Testis (tissue), 3 donors: Measurements from ENCODE around the gene FAM13C. TPM values are rescaled to one million over a fixed set of nuclear protein-coding genes. Genes with fewer than 3 reads are reported as not detected.
A peak's percentile ranks its signal among the peaks of the same experiment; 100 is the strongest.

Source experiments
- DNase-seq: peaks from one replicate; pipeline ENCODE4 v3.0.0-alpha.2; 2019
- H3K27ac ChIP-seq, 2 donors: fragments of 200-600 bp; sonication (generic); one replicate each; pipeline ENCODE4 v1.5.1; 2019
- H3K27me3 ChIP-seq: fragments of 200-600 bp; sonication (generic); one replicate; pipeline ENCODE4 v1.5.1; 2019
- H3K36me3 ChIP-seq: fragments of 200-600 bp; sonication (generic); one replicate; pipeline ENCODE4 v1.5.1; 2017; ENCODE audit warnings: low read depth; ENCODE audit errors: missing control alignments
- H3K4me1 ChIP-seq: fragments of 200-600 bp; sonication (generic); one replicate; pipeline ENCODE4 v1.5.1; 2019
- H3K4me3 ChIP-seq, 2 donors: fragments of 200-600 bp; sonication (generic); one replicate each; pipeline ENCODE4 v1.5.1; 2017 to 2019
- H3K9me3 ChIP-seq: fragments of 200-600 bp; sonication (generic); one replicate; pipeline ENCODE4 v1.5.1; 2017
- POLR2A ChIP-seq: fragments of 450-650 bp; IDR thresholded peaks from one replicate; pipeline ENCODE4 v1.6.1; 2017; ENCODE audit warnings: antibody characterized with exemption, mild to moderate bottlenecking, moderate library complexity
- WGBS, 2 donors: methylation state at CpG; one replicate each; pipeline ENCODE4 v1.1.5; 2018; 5-methylcytosine and 5-hydroxymethylcytosine counted together
- intact Hi-C: fragments of 100-400 bp; cut with DNase I; formaldehyde crosslinking; loops from one replicate; pipeline ENCODE4 v1.15.1; 2023; ENCODE audit warnings: low total_unique reads
- polyA plus RNA-seq: library from polyadenylated mRNA; stranded (reverse); fragments of 350-450 nt; fragmentation: Illumina TruSeq; extraction: RNeasy Lipid Tissue Mini Kit (QIAGEN cat#74804); gene quantifications from one replicate; pipeline ENCODE4 v1.2.3, GENCODE V29; 2014; ENCODE audit warnings: low read depth, low replicate concordance; ENCODE audit not compliant: insufficient read depth
- total RNA-seq, 2 donors: library from RNA; depleted of rRNA; stranded (reverse); fragments of >200 nt; gene quantifications; one replicate each; pipeline ENCODE4 v1.2.3, GENCODE V29; 2016
- TF ChIP-seq, protein P1 (sequence below), 3 experiments: fragments of 450-650 bp in 2 of 3; fragments of 200-600 bp in 1 of 3; sonication (generic) in 1 of 3; IDR thresholded peaks; one replicate each; pipeline ENCODE4 v1.5.1; 2016 to 2019; ENCODE audit warnings: antibody characterized with exemption in 3 of 3, mild to moderate bottlenecking in 2 of 3, moderate library complexity in 1 of 3

Gene FAM13C
- total and polyA plus RNA-seq, 3 donors from 2014 or later = 12.9 to 50.9 (median 38.5) TPM

DNA sequence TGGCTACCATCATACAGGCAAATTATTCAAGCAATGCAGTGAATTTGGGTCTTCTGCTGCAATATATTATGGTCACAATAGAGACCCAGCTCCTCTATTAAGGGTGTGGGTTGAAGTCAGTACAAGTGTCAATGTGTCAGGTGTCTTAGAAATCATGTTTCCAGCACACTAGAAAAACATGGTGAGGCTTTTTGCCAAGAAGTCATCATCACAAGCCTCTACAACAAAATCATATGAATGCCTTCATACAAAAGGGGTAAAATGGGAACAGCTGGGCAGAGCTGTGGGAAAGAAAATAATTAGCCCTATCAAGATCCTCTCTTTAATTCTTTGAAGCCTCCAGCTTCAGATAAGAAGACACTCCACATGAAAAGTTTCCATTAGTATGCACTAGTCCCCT lies 37.2 kb downstream of the FAM13C start:
- H3K9me3 ChIP-seq = no peaks in the 10 kb centered on the region
- H3K36me3 ChIP-seq = no peaks in the 10 kb centered on the region
- H3K4me3 ChIP-seq = no peak overlapping the region
- no peak overlapping the region for H3K27ac ChIP-seq
- H3K4me1 ChIP-seq = peaks cover 37% of the 10 kb centered on the region
- no peak for DNase-seq
- TF ChIP-seq, protein P1, sequence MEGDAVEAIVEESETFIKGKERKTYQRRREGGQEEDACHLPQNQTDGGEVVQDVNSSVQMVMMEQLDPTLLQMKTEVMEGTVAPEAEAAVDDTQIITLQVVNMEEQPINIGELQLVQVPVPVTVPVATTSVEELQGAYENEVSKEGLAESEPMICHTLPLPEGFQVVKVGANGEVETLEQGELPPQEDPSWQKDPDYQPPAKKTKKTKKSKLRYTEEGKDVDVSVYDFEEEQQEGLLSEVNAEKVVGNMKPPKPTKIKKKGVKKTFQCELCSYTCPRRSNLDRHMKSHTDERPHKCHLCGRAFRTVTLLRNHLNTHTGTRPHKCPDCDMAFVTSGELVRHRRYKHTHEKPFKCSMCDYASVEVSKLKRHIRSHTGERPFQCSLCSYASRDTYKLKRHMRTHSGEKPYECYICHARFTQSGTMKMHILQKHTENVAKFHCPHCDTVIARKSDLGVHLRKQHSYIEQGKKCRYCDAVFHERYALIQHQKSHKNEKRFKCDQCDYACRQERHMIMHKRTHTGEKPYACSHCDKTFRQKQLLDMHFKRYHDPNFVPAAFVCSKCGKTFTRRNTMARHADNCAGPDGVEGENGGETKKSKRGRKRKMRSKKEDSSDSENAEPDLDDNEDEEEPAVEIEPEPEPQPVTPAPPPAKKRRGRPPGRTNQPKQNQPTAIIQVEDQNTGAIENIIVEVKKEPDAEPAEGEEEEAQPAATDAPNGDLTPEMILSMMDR (IDR thresholded peaks at IDR 0.05) = no peak
- no peak for TF ChIP-seq POLR2A
- intact Hi-C loops = no loop called here
- no peaks in the 10 kb centered on the region for H3K27me3 ChIP-seq

- no peak for DNase-seq
- H3K9me3 ChIP-seq = no peaks in the 10 kb centered on the region
- no peak overlapping the region for H3K27ac ChIP-seq
- no peak for TF ChIP-seq POLR2A
- TF ChIP-seq, protein P1 (IDR thresholded peaks at IDR 0.05) = no peak
- H3K4me1 ChIP-seq = peaks cover 39% of the 10 kb centered on the region
- H3K4me3 ChIP-seq = no peak overlapping the region
- intact Hi-C loops = no loop called here
- no peaks in the 10 kb centered on the region for H3K27me3 ChIP-seq
- H3K36me3 ChIP-seq = no peaks in the 10 kb centered on the region
Measured at GRCh38 chr10:59324597-59324996, 37.8 kb downstream of the FAM13C start.

- DNase-seq = no peak
- peaks cover 39% of the 10 kb centered on the region for H3K4me1 ChIP-seq
- H3K36me3 ChIP-seq = no peaks in the 10 kb centered on the region
- H3K4me3 ChIP-seq = no peak overlapping the region
- TF ChIP-seq, protein P1 (IDR thresholded peaks at IDR 0.05) = no peak
- no peak for TF ChIP-seq POLR2A
- WGBS, 2 donors = 43 to 62% methylated on average over 2 of the region's 2 CpGs
- peak overlapping the region; percentile 35 to 70 for H3K27ac ChIP-seq
- H3K9me3 ChIP-seq = no peaks in the 10 kb centered on the region
- intact Hi-C loops = no loop called here
- no peaks in the 10 kb centered on the region for H3K27me3 ChIP-seq
Measured at GRCh38 chr10:59323831-59324401, 38.4 kb downstream of the FAM13C start.

DNA sequence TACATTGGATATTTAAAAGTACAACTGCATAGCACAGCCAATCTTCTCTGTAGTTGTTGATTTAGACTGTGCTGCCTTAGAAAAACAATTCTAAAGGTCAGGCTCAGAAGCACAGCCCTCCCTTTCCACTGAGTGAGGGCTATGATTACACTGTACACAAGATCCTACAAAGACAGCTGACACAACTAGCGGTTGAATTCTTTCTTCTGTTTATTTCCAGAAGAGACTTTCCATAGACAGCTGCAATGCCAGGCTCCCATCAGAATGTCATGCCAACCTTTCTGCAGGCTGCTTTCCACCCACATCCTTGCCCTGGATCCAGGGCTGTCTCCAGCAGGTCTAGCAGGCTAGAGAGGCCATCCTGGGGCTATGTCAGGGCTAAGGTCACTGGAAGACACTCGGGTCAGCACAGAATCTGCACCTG lies 39.3 kb downstream of the FAM13C start:
- Histone ChIP-seq H3K36me3 (no peaks in the 10 kb centered on the region), H3K27ac (peak overlapping the region in 1 of 2 donors; percentile 70), H3K27me3 (no peaks in the 10 kb centered on the region), H3K4me1 (peaks cover 42% of the 10 kb centered on the region), H3K9me3 (no peaks in the 10 kb centered on the region), H3K4me3 (no peak overlapping the region)
- 43 to 45% methylated on average over 2 of the region's 2 CpGs for WGBS, 2 donors
- TF ChIP-seq POLR2A = no peak
- TF ChIP-seq, protein P1 (IDR thresholded peaks at IDR 0.05) = no peak
- DNase-seq = no peak
- intact Hi-C loops = no loop called here

DNA sequence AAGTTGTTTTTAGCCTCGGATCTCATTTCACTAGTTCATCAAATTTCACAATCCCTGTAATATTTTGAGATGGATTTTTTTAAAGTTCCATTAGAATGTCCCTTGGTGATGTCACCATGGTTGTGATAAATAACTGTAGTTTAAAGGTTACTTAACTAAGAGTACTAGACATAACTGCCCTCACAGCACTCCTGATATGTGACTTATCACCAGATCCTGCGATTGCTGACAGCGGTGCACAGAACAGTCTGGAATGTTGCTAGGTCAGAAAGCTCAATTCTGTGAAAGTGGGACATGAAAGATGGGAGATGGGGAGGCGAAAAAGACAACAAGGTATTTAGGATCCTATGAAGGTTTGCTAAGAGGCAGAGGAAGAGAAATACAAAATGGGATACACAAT lies 40.2 kb downstream of the FAM13C start:
- intact Hi-C loops = no loop called here
- no peaks in the 10 kb centered on the region for H3K27me3 ChIP-seq
- DNase-seq = no peak
- H3K27ac ChIP-seq = peak overlapping the region; percentile 34 to 70
- no peaks in the 10 kb centered on the region for H3K36me3 ChIP-seq
- no peaks in the 10 kb centered on the region for H3K9me3 ChIP-seq
- 72 to 81% methylated on average over 4 of the region's 4 CpGs for WGBS, 2 donors
- no peak for TF ChIP-seq POLR2A
- TF ChIP-seq, protein P1 (IDR thresholded peaks at IDR 0.05) = no peak
- no peak overlapping the region for H3K4me3 ChIP-seq
- H3K4me1 ChIP-seq = peaks cover 44% of the 10 kb centered on the region
